ENCODE data around the gene GALP. TPM values are rescaled to one million over a fixed set of nuclear protein-coding genes. Genes with fewer than 3 reads are reported as not detected.

GALP gene
- total RNA-seq, 1 donor from 2014 or later = not detected

- peaks cover 18% of the 10 kb centered on the region for H3K4me1 Mint-ChIP-seq (ENCODE audit: low read depth, unreplicated experiment)
- no peak for DNase-seq
- H3K36me3 Mint-ChIP-seq (ENCODE audit: unreplicated experiment) = no peaks in the 10 kb centered on the region
- H3K9me3 Mint-ChIP-seq (ENCODE audit: unreplicated experiment) = peaks cover 12% of the 10 kb centered on the region
- peak overlapping the region; percentile 95 for H3K4me3 Mint-ChIP-seq (ENCODE audit: unreplicated experiment)
- TF ChIP-seq CTCF (IDR thresholded peaks at IDR 0.05; ENCODE audit: partially characterized antibody, unreplicated experiment) = no peak
- peaks cover 7% of the 10 kb centered on the region for H3K27me3 Mint-ChIP-seq (ENCODE audit: unreplicated experiment)
- H3K27ac Mint-ChIP-seq (ENCODE audit: unreplicated experiment) = peak overlapping the region; percentile 92
Measured at GRCh38 chr19:56139847-56140582, 35.8 kb upstream of the GALP start.

- Mint-ChIP-seq H3K36me3 (ENCODE audit: unreplicated experiment) (no peaks in the 10 kb centered on the region), H3K27ac (ENCODE audit: unreplicated experiment) (peak within 1 kb of the TSS; percentile 92), H3K4me3 (ENCODE audit: unreplicated experiment) (peak within 1 kb of the TSS; percentile 95), H3K27me3 (ENCODE audit: unreplicated experiment) (peaks cover 7% of the 10 kb centered on the region), H3K4me1 (ENCODE audit: low read depth, unreplicated experiment) (peaks cover 18% of the 10 kb centered on the region), H3K9me3 (ENCODE audit: unreplicated experiment) (peaks cover 12% of the 10 kb centered on the region)
- TF ChIP-seq CTCF (IDR thresholded peaks at IDR 0.05; ENCODE audit: partially characterized antibody, unreplicated experiment) = no peak
- peak; percentile 99 for DNase-seq
Measured at GRCh38 chr19:56140583-56141416, 35.0 kb upstream of the GALP start, which contains the start of gene ZNF444. TSS of gene ZNF444 (plus strand) at chr19:56141287. CDS start at chr19:56146912, 5,625 bp downstream.

- TF ChIP-seq CTCF (IDR thresholded peaks at IDR 0.05; ENCODE audit: partially characterized antibody, unreplicated experiment) = no peak
- Mint-ChIP-seq H3K4me1 (ENCODE audit: low read depth, unreplicated experiment) (peaks cover 18% of the 10 kb centered on the region), H3K9me3 (ENCODE audit: unreplicated experiment) (peaks cover 11% of the 10 kb centered on the region), H3K27me3 (ENCODE audit: unreplicated experiment) (peaks cover 7% of the 10 kb centered on the region), H3K36me3 (ENCODE audit: unreplicated experiment) (no peaks in the 10 kb centered on the region), H3K27ac (ENCODE audit: unreplicated experiment) (peak overlapping the region; percentile 49), H3K4me3 (ENCODE audit: unreplicated experiment) (peak overlapping the region; percentile 95)
- no peak for DNase-seq
Measured at GRCh38 chr19:56141417-56141993, 34.3 kb upstream of the GALP start.

GRCh38 chr19:56142087-56142787 lies 33.6 kb upstream of the GALP start:
- Mint-ChIP-seq H3K4me3 (ENCODE audit: unreplicated experiment) (peak overlapping the region; percentile 95), H3K36me3 (ENCODE audit: unreplicated experiment) (no peaks in the 10 kb centered on the region), H3K27ac (ENCODE audit: unreplicated experiment) (peak overlapping the region; percentile 49), H3K9me3 (ENCODE audit: unreplicated experiment) (peaks cover 11% of the 10 kb centered on the region), H3K4me1 (ENCODE audit: low read depth, unreplicated experiment) (peaks cover 18% of the 10 kb centered on the region), H3K27me3 (ENCODE audit: unreplicated experiment) (peaks cover 8% of the 10 kb centered on the region)
- no peak for TF ChIP-seq CTCF (IDR thresholded peaks at IDR 0.05; ENCODE audit: partially characterized antibody, unreplicated experiment)
- DNase-seq = no peak

Data from glutamatergic neuron (in vitro differentiated cells).